ENCODE data around the gene ARHGAP15.

DNA sequence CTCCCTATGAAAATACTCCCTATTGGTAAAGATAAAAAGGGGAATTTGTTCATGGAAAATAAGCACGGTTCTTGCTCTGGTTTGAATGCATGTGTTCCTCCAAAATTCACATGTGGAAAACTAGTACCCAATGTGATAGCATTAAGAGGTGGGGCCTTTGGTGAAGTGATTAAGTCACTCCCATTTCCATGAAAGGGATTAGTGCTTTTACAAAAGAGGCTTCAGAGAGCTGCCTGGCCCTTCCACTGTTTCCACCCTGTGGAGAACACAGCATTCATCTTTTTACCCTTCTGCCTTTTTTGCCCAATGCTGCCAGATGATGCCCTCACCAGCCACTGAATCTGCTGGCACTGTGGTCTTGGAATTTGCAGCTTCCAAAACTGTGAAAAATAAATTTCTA, 666.8 kb downstream of the ARHGAP15 start:
- no peak for TF ChIP-seq ZNF274 (IDR thresholded peaks at IDR 0.05; ENCODE audit: low read depth, low read length)
- TF ChIP-seq YY1 (IDR thresholded peaks at IDR 0.05; ENCODE audit: insufficient read depth, insufficient read length), result no peak
- no peak for TF ChIP-seq SUZ12 (IDR thresholded peaks at IDR 0.05; ENCODE audit: extremely low read depth, insufficient read depth, insufficient read length)

All from NT2/D1 (cell line).